RWPE2 (cell line): Measurements from ENCODE around the gene AKAP10.

Source experiments
- ATAC-seq: fragments of 200-7000 bp; cut with Tn5 transposase; 3 replicates; pipeline ENCODE4 v1.9.1; 2021; ENCODE audit warnings: low read depth
- DNase-seq: peaks from one replicate; pipeline ENCODE4 v3.0.0-alpha.2; 2020; ENCODE audit warnings: low spot score
- H3K27ac ChIP-seq: fragments of 450-650 bp; 2 replicates; pipeline ENCODE4 v1.5.1; 2017; ENCODE audit warnings: mild to moderate bottlenecking; ENCODE audit not compliant: poor library complexity, severe bottlenecking
- H3K27me3 ChIP-seq: fragments of 250-450 bp; sonication (Bioruptor Pico); 2 replicates; pipeline ENCODE4 v1.5.1; 2021; ENCODE audit warnings: mild to moderate bottlenecking, moderate library complexity; ENCODE audit not compliant: insufficient read depth, poor library complexity, severe bottlenecking
- H3K36me3 ChIP-seq: fragments of 250-450 bp; sonication (Bioruptor Pico); 2 replicates; pipeline ENCODE4 v1.5.1; 2020; ENCODE audit warnings: low read depth, mild to moderate bottlenecking, moderate library complexity
- H3K4me1 ChIP-seq: fragments of 250-450 bp; sonication (Bioruptor Pico); 2 replicates; pipeline ENCODE4 v1.5.1; 2021; ENCODE audit warnings: mild to moderate bottlenecking, moderate library complexity; ENCODE audit not compliant: insufficient read depth, poor library complexity, severe bottlenecking
- H3K4me3 ChIP-seq: fragments of 250-450 bp; sonication (Bioruptor Pico); 2 replicates; pipeline ENCODE4 v1.5.1; 2021; ENCODE audit warnings: mild to moderate bottlenecking, moderate library complexity; ENCODE audit not compliant: severe bottlenecking
- H3K9me3 ChIP-seq: fragments of 250-450 bp; sonication (Bioruptor Pico); 2 replicates; pipeline ENCODE4 v1.5.1; 2021; ENCODE audit warnings: mild to moderate bottlenecking, moderate library complexity; ENCODE audit not compliant: severe bottlenecking
- TF ChIP-seq, protein P1 (sequence below): fragments of 450-650 bp; IDR thresholded peaks from one replicate; pipeline ENCODE4 v1.5.1; 2017; ENCODE audit warnings: mild to moderate bottlenecking, moderate library complexity; ENCODE audit not compliant: poor library complexity, severe bottlenecking

Gene AKAP10

DNA sequence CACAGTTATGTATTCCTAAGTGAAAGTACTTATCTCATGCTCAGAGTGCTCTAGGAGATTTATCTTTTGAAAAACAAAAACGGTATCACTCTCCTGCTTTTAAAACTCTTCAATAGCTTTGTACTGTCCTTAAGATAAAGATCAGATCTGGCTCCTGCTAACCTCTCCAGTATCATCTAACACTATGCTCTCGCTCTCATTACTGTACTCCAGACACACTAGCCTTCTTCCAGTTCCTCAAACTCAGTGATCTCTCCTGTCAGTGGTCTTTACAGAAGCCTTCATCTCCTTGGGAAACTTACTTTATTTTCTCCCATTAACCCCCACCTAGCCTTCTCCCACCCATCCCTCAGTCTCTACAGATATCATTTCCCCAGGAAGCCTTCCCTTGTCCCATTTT is 120.0 kb downstream of the AKAP10 start:
- Histone ChIP-seq H3K36me3 (peaks cover 23% of the 10 kb centered on the region), H3K4me3 (no peak overlapping the region), H3K9me3 (no peaks in the 10 kb centered on the region), H3K27me3 (no peaks in the 10 kb centered on the region), H3K4me1 (no peaks in the 10 kb centered on the region), H3K27ac (no peak overlapping the region)
- TF ChIP-seq, protein P1, sequence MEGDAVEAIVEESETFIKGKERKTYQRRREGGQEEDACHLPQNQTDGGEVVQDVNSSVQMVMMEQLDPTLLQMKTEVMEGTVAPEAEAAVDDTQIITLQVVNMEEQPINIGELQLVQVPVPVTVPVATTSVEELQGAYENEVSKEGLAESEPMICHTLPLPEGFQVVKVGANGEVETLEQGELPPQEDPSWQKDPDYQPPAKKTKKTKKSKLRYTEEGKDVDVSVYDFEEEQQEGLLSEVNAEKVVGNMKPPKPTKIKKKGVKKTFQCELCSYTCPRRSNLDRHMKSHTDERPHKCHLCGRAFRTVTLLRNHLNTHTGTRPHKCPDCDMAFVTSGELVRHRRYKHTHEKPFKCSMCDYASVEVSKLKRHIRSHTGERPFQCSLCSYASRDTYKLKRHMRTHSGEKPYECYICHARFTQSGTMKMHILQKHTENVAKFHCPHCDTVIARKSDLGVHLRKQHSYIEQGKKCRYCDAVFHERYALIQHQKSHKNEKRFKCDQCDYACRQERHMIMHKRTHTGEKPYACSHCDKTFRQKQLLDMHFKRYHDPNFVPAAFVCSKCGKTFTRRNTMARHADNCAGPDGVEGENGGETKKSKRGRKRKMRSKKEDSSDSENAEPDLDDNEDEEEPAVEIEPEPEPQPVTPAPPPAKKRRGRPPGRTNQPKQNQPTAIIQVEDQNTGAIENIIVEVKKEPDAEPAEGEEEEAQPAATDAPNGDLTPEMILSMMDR, result no peak
- no peak for ATAC-seq
- DNase-seq, result no peak
